HG03565 (cell line): Measurements from ENCODE around the gene PRKX.
"Not testable (repeated sequence)": the region's sequence is repeated elsewhere in the genome, so short reads cannot be mapped to it uniquely, and the experiment has no call there.

ENCODE experiments used
- ATAC-seq: cut with Tn5 transposase; IDR thresholded peaks from one replicate; pipeline ENCODE4 v1.9.1; 2021; ENCODE audit warnings: mild to moderate bottlenecking, moderate library complexity; ENCODE audit not compliant: unreplicated experiment

The PRKX gene

GRCh38 chrX:3712051-3712869 lies 1.2 kb downstream of the PRKX start:
- no peak for ATAC-seq

- ATAC-seq, result no peak
Observed at GRCh38 chrX:3711331-3711917, 2.0 kb downstream of the PRKX start.

- peak; percentile 49 for ATAC-seq
Observed at GRCh38 chrX:3707673-3708274, 5.7 kb downstream of the PRKX start.

- no peak for ATAC-seq
Observed at GRCh38 chrX:3706481-3706880, 7.0 kb downstream of the PRKX start.

- not testable (repeated sequence) for ATAC-seq
Observed at GRCh38 chrX:3703251-3703650, 10.2 kb downstream of the PRKX start.

GRCh38 chrX:3702095-3702494 lies 11.4 kb downstream of the PRKX start:
- not testable (repeated sequence) for ATAC-seq

- not testable (repeated sequence) for ATAC-seq
Observed at GRCh38 chrX:3701445-3701928, 12.0 kb downstream of the PRKX start.

GRCh38 chrX:3699821-3700381 lies 13.5 kb downstream of the PRKX start:
- ATAC-seq, result peak; percentile 62

- no peak for ATAC-seq
Observed at GRCh38 chrX:3697701-3698279, 15.7 kb downstream of the PRKX start.

- ATAC-seq, result no peak
Observed at GRCh38 chrX:3697220-3697684, 16.2 kb downstream of the PRKX start.

- no peak for ATAC-seq
Observed at GRCh38 chrX:3695536-3695935, 17.9 kb downstream of the PRKX start.

GRCh38 chrX:3690140-3690539 lies 23.3 kb downstream of the PRKX start:
- ATAC-seq, result no peak

- not testable (repeated sequence) for ATAC-seq
Observed at GRCh38 chrX:3683236-3683635, 30.2 kb downstream of the PRKX start.

GRCh38 chrX:3680459-3680858 lies 33.0 kb downstream of the PRKX start:
- ATAC-seq, result no peak

- ATAC-seq, result no peak
Observed at GRCh38 chrX:3679669-3680068, 33.8 kb downstream of the PRKX start.

- no peak for ATAC-seq
Observed at GRCh38 chrX:3678328-3678727, 35.1 kb downstream of the PRKX start.

GRCh38 chrX:3674881-3675280 lies 38.6 kb downstream of the PRKX start:
- ATAC-seq, result no peak

GRCh38 chrX:3669841-3670475 lies 43.5 kb downstream of the PRKX start:
- no peak for ATAC-seq

GRCh38 chrX:3666975-3667374 lies 46.5 kb downstream of the PRKX start:
- no peak for ATAC-seq

GRCh38 chrX:3664921-3665320 lies 48.5 kb downstream of the PRKX start:
- no peak for ATAC-seq
